GM12874 (cell line): ENCODE measurements around the gene NIFK.

Source experiments
- TF ChIP-seq, protein P1 (sequence below): IDR thresholded peaks from 2 replicates; pipeline ENCODE4 v1.5.1; 2011; ENCODE audit warnings: low read depth, mild to moderate bottlenecking, control low read depth, low read length, moderate library complexity; ENCODE audit not compliant: insufficient read depth

NIFK gene

GRCh38 chr2:121746071-121746578 lies 9.4 kb upstream of the NIFK start:
- TF ChIP-seq, protein P1, sequence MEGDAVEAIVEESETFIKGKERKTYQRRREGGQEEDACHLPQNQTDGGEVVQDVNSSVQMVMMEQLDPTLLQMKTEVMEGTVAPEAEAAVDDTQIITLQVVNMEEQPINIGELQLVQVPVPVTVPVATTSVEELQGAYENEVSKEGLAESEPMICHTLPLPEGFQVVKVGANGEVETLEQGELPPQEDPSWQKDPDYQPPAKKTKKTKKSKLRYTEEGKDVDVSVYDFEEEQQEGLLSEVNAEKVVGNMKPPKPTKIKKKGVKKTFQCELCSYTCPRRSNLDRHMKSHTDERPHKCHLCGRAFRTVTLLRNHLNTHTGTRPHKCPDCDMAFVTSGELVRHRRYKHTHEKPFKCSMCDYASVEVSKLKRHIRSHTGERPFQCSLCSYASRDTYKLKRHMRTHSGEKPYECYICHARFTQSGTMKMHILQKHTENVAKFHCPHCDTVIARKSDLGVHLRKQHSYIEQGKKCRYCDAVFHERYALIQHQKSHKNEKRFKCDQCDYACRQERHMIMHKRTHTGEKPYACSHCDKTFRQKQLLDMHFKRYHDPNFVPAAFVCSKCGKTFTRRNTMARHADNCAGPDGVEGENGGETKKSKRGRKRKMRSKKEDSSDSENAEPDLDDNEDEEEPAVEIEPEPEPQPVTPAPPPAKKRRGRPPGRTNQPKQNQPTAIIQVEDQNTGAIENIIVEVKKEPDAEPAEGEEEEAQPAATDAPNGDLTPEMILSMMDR = no peak

- TF ChIP-seq, protein P1 = no peak
Observed at GRCh38 chr2:121741450-121741849, 4.8 kb upstream of the NIFK start.

GRCh38 chr2:121740973-121741372 lies 4.3 kb upstream of the NIFK start:
- TF ChIP-seq, protein P1 = no peak

DNA sequence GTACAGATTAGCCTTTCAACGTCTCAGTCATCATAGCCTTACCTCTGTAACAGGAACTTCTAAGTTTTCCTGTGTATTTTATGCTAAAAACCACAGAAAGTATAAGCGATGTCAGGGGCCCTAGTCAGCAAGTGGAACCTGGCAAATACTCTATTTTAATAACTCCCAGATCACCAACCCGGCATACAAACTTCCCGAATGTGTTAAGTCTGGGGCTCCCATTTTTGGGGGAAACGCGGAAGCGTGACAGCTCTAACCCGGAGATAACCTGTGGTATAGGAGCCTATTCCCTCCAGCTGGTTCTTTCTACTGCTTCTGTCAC lies 574 bp downstream of the NIFK start:
- TF ChIP-seq, protein P1 = no peak

- TF ChIP-seq, protein P1 = no peak
Observed at GRCh38 chr2:121735518-121736074, 1.1 kb downstream of the NIFK start.

DNA sequence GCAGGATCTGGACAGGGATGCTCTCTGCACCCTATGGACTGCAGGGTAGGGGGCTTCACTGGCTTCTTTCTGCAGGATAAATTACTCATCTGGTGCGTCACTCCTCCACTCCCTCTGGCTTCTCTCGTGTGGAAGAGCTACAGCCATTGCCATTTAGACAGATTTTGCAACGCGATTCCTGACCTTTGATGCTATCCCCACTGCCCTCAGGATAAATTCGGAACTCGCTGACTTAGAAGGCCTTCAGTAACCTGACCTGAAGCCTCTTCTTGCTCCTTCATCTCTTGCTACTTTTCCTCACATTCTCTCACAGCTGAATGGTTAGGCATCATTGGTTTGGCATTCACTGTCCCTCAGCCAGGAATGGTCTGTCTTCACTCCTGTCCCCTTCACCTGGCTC lies 5.3 kb downstream of the NIFK start:
- TF ChIP-seq, protein P1 = no peak

- TF ChIP-seq, protein P1 = no peak
Observed at GRCh38 chr2:121727950-121728349, 8.7 kb downstream of the NIFK start.
